ENCODE results near the gene NLGN4Y. TPM values are rescaled to one million over a fixed set of nuclear protein-coding genes. Genes with fewer than 3 reads are reported as not detected.

The NLGN4Y gene
- total and polyA plus RNA-seq, 2 of the 4 experiments (the other 2 are of a cell fraction), result not detected

GRCh38 chrY:14679181-14679580 is 154.9 kb downstream of the NLGN4Y start:
- Histone ChIP-seq H3K4ac (ENCODE audit: low read depth, low read length) (no peak overlapping the region), H2BK20ac (ENCODE audit: low read depth, low read length) (no peak overlapping the region), H3K14ac (replicated peaks; ENCODE audit: low read depth, low read length) (no peak overlapping the region), H3K79me1 (ENCODE audit: low read depth in 1 of 2, low read length in 2 of 2) (no peaks in the 10 kb centered on the region), H4K91ac (ENCODE audit: insufficient read depth, low read depth, low read length) (no peak overlapping the region), H2BK5ac (ENCODE audit: low read depth, low read length, poor library complexity, severe bottlenecking) (no peak overlapping the region), H3K27me3 (ENCODE audit: control insufficient read depth, insufficient read depth, low read length) (no peaks in the 10 kb centered on the region), H3K9me1 (ENCODE audit: insufficient read depth, low read length) (no peaks in the 10 kb centered on the region), H3K4me1 (ENCODE audit: control insufficient read depth, insufficient read depth, low read length) (no peaks in the 10 kb centered on the region), H4K8ac (ENCODE audit: low read depth in 2 of 2, low read length in 2 of 2) (no peak overlapping the region), H2AK9ac (replicated peaks; ENCODE audit: low read depth, low read length, poor library complexity) (no peak overlapping the region), H4K20me1 (ENCODE audit: insufficient read depth, low read length) (no peaks in the 10 kb centered on the region), H2AK5ac (ENCODE audit: low read depth, low read length) (no peak overlapping the region), H3K56ac (ENCODE audit: extremely low read depth, insufficient read depth, low read length) (no peak overlapping the region), H3K4me3 (ENCODE audit: insufficient read depth, low read depth, low read length) (no peak overlapping the region), H2AFZ (replicated peaks; ENCODE audit: low read length, poor library complexity) (no peak overlapping the region), H3K36me3 (ENCODE audit: control insufficient read depth, insufficient read depth, low read length) (no peaks in the 10 kb centered on the region), H3K9ac (ENCODE audit: low read depth, low read length) (no peak overlapping the region), H2BK120ac (ENCODE audit: low read depth, low read length) (no peak overlapping the region), H3K9me3 (ENCODE audit: control insufficient read depth, insufficient read depth, low read length) (no peaks in the 10 kb centered on the region), H3K23ac (ENCODE audit: low read depth, low read length) (no peak overlapping the region), H4K5ac (ENCODE audit: low read depth, low read length) (no peak overlapping the region), H2BK15ac (ENCODE audit: low read depth, low read length) (no peak overlapping the region), H3K18ac (ENCODE audit: low read depth, low read length) (no peak overlapping the region), H3K27ac (ENCODE audit: insufficient read depth, low read length) (no peak overlapping the region), H3K4me2 (ENCODE audit: low read depth, low read length) (no peak overlapping the region)
- intact Hi-C loops (cut with micrococcal nuclease) (no loop called here), dilution Hi-C loops (cut with HindIII; ENCODE audit: low sequenced_read_pairs, unreplicated experiment) (no loop called here), in situ Hi-C loops (cut with MboI; ENCODE audit: low sequenced_read_pairs) (no loop called here)
- no TSS peak for BruUV-seq (replicated peaks)
- POLR2A ChIA-PET (ENCODE audit: unreplicated experiment), result no interaction called here
- TF ChIP-seq BHLHE40 (IDR thresholded peaks at IDR 0.05; ENCODE audit: low read depth, low read length), result no peak
- no peak for TF ChIP-seq RAD21 (IDR thresholded peaks at IDR 0.05; ENCODE audit: low read length)
- no peak for TF ChIP-seq CEBPB (IDR thresholded peaks at IDR 0.05; ENCODE audit: low read depth, low read length)
- no peak for TF ChIP-seq USF2 (IDR thresholded peaks at IDR 0.05; ENCODE audit: low read depth, low read length)
- no peak for TF ChIP-seq CTCF (conservative IDR thresholded peaks at IDR 0.05; ENCODE audit: low read depth, low read length)
- TF ChIP-seq NFE2L2 (IDR thresholded peaks at IDR 0.05; ENCODE audit: low read depth, low read length), result no peak
- no peak for TF ChIP-seq POLR2A (IDR thresholded peaks at IDR 0.05; ENCODE audit: low read depth, low read length)
- no peak for TF ChIP-seq ELK1 (IDR thresholded peaks at IDR 0.05; ENCODE audit: borderline replicate concordance, low read depth, low read length)
- no peak for TF ChIP-seq FOS (IDR thresholded peaks at IDR 0.05; ENCODE audit: low read depth, low read length)
- TF ChIP-seq CHD1 (IDR thresholded peaks at IDR 0.05; ENCODE audit: low read depth, low read length), result no peak
- no peak for TF ChIP-seq RCOR1 (IDR thresholded peaks at IDR 0.05; ENCODE audit: insufficient replicate concordance, low read length)
- TF ChIP-seq RFX5 (IDR thresholded peaks at IDR 0.05; ENCODE audit: low read depth, low read length), result no peak
- TF ChIP-seq SMC3 (IDR thresholded peaks at IDR 0.05; ENCODE audit: low read depth, low read length), result no peak
- no peak for TF ChIP-seq MAZ (IDR thresholded peaks at IDR 0.05; ENCODE audit: borderline replicate concordance, low read depth, low read length)
- ATAC-seq (ENCODE audit: low read depth), result no peak
- DNase-seq, result no peak
- WGBS, 2 experiments (ENCODE audit: extremely low coverage in 2 of 2, insufficient read length in 1 of 2), result no CpG with 5 or more reads among the region's 1 CpG
- CTCF ChIA-PET, result no interaction called here

Data from IMR-90 (cell line).